ENCODE results near the gene XXYLT1. TPM values are rescaled to one million over a fixed set of nuclear protein-coding genes. Genes with fewer than 3 reads are reported as not detected.

Gene XXYLT1
- total and polyA plus RNA-seq, 2 donors = 12.4 to 18.5 TPM

DNA sequence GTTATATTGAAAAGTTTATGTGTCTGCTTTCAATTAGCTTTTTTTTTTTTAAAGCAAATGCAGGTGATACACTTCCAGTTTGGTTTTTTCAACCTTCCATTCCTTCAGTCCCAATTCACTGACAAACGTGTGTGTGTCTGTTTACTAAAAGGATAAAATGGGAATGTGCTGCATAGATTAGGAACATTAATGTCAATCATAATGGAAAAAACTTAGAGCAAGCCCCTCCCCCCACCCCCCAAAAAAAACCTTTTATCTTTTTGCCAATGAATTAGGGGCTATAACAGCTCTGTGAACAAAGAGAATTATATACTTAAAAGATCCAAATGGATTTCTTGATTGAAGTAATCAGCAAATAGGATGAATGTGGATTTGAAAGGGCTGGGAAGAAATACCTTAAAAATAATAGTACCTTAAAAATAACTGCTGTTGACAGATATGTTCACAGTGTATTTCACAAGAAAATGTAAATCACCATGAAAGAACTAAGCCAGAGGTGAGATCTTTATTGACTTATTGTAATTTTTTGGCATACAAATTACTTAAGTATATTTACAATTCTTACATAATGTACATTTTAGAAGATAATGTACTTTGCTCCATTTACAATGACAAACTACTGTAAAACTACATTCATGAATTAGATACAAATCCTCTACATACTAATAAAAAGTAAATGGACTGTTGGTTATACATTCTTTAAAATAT, 3.5 kb upstream of the XXYLT1 start:
- no peaks in the 10 kb centered on the region for H3K36me3 ChIP-seq (ENCODE audit: insufficient read depth)
- H3K27ac ChIP-seq (ENCODE audit: low read depth) = no peak overlapping the region
- 14% methylated on average over 1 of the region's 1 CpG for WGBS
- no peak overlapping the region for H3K4me3 ChIP-seq (ENCODE audit: low read depth, low read length)
- H3K4me1 ChIP-seq (ENCODE audit: insufficient read depth) = no peaks in the 10 kb centered on the region
- no peak for DNase-seq (ENCODE audit: extremely low spot score)

DNA sequence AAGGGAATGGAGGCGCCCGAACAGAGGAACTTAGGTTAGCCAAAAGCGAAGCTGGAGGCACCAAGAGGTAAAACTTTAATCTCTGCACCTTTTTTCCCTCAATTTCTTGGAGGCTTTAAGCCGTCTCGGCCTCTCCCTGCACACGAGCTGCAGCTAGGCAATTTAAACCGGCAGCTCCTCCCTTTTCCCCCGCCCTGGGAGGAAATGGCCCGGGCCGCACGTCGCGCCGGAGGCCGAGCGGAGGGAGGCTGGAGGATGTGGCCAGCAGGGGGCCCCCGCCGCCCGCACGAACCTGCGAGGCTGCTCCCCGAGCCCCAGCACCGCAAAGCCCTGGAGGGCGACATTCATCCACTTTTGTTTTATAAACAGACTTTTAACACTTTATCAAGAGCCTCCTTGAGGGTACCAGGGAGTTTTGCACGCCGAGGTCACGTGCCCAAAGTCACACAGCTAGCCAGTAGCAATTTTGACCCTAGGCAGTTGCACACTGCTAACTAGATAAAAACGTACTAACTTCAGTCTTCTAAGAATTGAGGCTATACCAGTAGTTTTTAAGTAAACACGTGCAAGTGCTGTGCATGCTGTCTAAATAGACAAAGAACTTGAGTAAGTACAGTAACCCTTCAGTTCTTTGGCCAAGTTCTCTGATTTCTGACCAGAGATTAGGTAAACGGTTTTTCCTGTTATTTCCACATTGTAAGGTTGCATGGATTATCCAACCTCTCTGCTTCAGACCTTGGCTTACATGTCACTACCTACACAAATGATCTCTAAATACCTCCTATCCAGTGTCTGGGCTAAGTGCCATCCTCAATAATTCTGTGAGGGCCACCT, 668 bp upstream of the XXYLT1 start:
- no peak for DNase-seq (ENCODE audit: extremely low spot score)
- Histone ChIP-seq H3K36me3 (ENCODE audit: insufficient read depth) (no peaks in the 10 kb centered on the region), H3K27ac (ENCODE audit: low read depth) (peak overlapping the region; percentile 3), H3K4me1 (ENCODE audit: insufficient read depth) (no peaks in the 10 kb centered on the region), H3K4me3 (ENCODE audit: low read depth, low read length) (peak overlapping the region; percentile 90)
- under 1% methylated on average over 30 of the region's 30 CpGs for WGBS

DNA sequence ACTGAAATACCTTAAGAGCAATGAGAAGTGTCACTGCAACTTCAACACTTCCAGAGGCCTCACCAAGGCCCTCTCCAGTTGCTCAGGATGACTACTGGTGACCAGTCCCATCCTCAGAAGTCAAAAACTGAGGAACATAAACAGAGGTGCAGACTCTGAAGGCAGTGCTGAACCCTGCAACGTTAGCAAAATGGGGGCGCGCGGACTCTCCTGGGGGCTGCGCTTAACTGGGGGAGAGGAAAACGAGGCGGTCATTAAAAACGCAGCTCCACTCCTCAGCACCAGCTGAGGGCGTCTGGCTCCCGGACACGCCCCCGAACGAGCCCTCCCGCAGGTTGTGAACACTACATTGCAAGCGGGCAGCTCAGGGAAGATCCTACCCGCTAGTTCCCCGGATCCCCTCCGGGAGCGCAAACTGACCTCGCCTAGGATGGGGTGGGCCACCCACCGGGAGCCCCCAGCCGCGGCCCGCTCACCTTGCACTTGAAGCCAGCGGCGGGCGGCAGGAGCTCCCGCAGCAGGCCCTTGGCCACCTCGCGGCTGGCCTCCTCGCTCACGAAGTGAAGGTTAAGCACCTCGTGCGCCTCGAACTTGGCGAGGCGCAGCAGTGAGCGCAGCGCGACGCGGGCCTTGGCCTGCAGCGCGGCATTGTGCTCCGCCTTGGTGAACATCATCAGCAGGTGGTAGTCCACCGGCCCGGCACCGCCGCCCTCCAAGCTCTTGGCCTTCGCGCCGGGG, 711 bp downstream of the XXYLT1 start:
- Histone ChIP-seq H3K36me3 (ENCODE audit: insufficient read depth) (no peaks in the 10 kb centered on the region), H3K4me1 (ENCODE audit: insufficient read depth) (no peaks in the 10 kb centered on the region), H3K27ac (ENCODE audit: low read depth) (peak overlapping the region; percentile 56), H3K4me3 (ENCODE audit: low read depth, low read length) (peak overlapping the region; percentile 90)
- no peak for DNase-seq (ENCODE audit: extremely low spot score)
- under 1% methylated on average over 52 of the region's 52 CpGs for WGBS

DNA sequence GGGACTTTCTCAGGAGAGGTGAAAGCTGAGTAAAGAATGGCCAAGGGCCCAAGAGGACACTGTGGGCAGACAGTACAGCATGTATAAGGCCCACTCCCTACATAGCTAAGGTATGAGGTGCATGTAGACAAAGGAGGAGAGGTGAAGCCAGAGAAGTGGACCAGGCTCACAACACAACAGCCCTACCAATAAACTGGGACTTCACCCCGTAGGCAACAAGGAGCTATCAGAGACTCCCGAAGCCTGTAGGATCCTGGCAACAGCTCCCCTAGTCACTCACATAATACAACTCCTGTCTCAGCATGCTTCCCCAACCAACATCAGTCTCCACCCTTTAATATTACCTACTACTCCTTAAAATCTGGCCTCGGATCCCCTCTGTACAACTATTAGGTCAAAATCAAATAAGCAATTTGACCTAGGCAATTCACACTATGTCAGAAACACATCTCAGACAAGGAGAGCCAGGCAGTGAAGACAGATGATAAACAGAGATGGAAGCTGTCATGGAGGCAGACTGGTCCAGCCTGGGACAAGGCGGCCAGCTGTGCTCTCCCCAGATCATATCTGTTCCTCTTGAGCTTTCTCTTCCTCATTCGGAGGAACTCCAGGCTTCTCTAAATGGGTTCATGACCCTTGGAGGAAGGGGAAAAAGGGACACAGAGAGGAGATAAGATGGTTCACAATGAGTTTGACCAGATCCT, 1.4 kb downstream of the XXYLT1 start:
- Histone ChIP-seq H3K36me3 (ENCODE audit: insufficient read depth) (no peaks in the 10 kb centered on the region), H3K4me3 (ENCODE audit: low read depth, low read length) (peak overlapping the region; percentile 90), H3K27ac (ENCODE audit: low read depth) (no peak overlapping the region), H3K4me1 (ENCODE audit: insufficient read depth) (no peaks in the 10 kb centered on the region)
- 61% methylated on average over 5 of the region's 5 CpGs for WGBS
- DNase-seq (ENCODE audit: extremely low spot score) = no peak

DNA sequence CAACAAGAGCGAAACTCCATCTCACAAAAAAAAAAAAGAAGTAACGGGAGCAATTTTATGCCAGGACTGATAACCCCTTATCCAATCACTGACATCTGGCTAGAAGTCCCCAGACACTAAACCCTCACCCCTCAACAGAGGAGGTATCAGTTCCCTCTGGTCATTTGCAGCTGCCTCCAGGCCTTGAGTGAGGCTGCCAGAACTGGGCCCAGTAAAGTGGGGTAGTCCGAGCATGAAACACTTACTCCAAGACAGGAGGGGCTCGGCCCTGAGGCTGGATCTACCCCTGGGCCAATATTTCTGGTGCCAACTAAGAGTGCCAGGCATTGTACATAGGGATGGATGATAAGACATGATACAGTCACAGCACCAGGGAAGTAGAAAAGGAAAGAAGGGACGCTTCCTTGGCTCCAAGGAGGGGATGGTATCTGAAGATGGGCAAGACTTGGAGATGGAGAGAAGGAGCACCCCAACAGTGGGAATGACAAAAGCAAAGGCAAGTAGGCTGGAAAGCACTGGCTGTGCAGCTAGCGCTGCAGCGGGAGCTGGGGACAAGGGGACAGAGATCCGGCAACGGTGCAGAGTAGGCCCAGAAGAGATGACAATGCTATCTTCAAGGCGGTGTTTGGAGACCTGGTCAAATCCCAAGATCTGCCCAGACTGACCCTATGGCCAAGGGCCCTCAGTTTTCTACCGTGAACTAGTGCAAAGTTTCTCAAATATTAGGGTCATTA, 2.2 kb downstream of the XXYLT1 start:
- Histone ChIP-seq H3K36me3 (ENCODE audit: insufficient read depth) (no peaks in the 10 kb centered on the region), H3K27ac (ENCODE audit: low read depth) (no peak overlapping the region), H3K4me3 (ENCODE audit: low read depth, low read length) (no peak overlapping the region), H3K4me1 (ENCODE audit: insufficient read depth) (no peaks in the 10 kb centered on the region)
- 96% methylated on average over 11 of the region's 11 CpGs for WGBS
- no peak for DNase-seq (ENCODE audit: extremely low spot score)

DNA sequence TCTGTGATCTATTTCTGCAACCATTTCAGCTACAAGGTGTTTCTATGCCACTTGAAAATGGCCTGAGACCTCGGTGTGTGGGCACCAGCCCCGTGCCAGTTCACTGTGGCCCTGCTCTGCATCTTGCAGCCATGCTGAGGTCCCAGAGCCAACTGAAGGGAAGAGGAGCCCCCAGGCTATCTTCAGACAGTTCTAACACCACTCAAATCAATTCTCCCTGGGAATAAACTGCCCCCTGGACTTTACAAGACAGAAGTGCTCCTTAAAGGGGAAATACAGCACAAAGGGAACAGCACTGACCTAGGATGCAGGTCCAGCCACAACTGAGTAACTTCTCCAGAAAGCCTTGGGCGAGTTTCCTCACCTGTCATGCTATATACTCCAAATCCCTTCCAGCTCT, 3.9 kb downstream of the XXYLT1 start:
- no peaks in the 10 kb centered on the region for H3K36me3 ChIP-seq (ENCODE audit: insufficient read depth)
- DNase-seq (ENCODE audit: extremely low spot score) = no peak
- no peak overlapping the region for H3K4me3 ChIP-seq (ENCODE audit: low read depth, low read length)
- no peak overlapping the region for H3K27ac ChIP-seq (ENCODE audit: low read depth)
- no peaks in the 10 kb centered on the region for H3K4me1 ChIP-seq (ENCODE audit: insufficient read depth)
- 88% methylated on average over 3 of the region's 3 CpGs for WGBS

DNA sequence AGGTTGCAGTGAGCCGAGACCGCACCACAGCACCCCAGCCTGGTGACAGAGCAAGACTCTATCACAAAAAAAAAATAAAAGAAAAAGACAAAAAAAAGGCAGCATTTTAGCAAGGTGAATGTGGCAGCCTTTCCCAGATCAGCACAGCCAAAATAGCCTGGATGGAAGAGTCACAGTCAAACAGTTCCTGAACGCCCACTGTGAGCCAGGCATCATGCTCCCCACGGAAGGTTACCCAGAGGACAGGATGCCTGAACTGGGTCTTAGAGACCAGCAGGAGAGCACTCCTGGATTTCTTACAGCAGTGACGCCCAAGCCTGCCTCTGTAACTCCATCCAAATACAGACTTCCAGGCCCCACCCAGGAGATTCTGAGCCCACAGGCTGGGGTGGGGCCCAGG, 4.5 kb downstream of the XXYLT1 start:
- no peaks in the 10 kb centered on the region for H3K36me3 ChIP-seq (ENCODE audit: insufficient read depth)
- no peak overlapping the region for H3K4me3 ChIP-seq (ENCODE audit: low read depth, low read length)
- H3K4me1 ChIP-seq (ENCODE audit: insufficient read depth) = no peaks in the 10 kb centered on the region
- 90% methylated on average over 5 of the region's 5 CpGs for WGBS
- DNase-seq (ENCODE audit: extremely low spot score) = no peak
- H3K27ac ChIP-seq (ENCODE audit: low read depth) = no peak overlapping the region

DNA sequence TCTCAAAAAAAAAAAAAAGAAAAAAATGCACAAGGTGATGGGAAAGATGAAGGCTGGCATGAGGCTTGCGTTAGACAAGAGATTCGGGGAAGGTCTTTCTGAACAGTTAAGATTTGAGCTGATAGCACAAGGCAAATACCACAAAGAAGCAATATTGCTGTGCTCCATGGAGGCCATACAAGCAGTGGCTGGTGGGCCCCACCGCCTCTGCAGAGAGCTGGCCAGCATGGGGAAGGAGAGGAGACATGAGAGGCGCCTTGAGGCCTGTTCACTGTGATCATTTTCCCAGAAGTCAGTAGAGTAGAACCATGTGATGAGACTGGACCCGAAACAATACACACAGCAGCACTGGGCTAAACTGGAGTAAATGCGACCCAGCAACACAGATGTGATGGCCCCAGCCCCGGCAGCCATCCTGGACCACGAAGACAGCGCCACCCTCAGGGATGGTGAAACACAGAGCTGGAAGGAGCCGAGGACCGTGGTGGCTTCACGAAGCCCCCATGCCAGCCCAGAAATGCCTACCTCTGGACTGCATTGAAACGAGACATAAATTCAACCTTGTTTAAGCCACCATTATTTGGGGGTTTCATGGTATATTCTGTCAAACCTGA, 5.5 kb downstream of the XXYLT1 start:
- H3K36me3 ChIP-seq (ENCODE audit: insufficient read depth) = no peaks in the 10 kb centered on the region
- no peaks in the 10 kb centered on the region for H3K4me1 ChIP-seq (ENCODE audit: insufficient read depth)
- no peak overlapping the region for H3K27ac ChIP-seq (ENCODE audit: low read depth)
- H3K4me3 ChIP-seq (ENCODE audit: low read depth, low read length) = no peak overlapping the region
- DNase-seq (ENCODE audit: extremely low spot score) = no peak
- 94% methylated on average over 13 of the region's 13 CpGs for WGBS

DNA sequence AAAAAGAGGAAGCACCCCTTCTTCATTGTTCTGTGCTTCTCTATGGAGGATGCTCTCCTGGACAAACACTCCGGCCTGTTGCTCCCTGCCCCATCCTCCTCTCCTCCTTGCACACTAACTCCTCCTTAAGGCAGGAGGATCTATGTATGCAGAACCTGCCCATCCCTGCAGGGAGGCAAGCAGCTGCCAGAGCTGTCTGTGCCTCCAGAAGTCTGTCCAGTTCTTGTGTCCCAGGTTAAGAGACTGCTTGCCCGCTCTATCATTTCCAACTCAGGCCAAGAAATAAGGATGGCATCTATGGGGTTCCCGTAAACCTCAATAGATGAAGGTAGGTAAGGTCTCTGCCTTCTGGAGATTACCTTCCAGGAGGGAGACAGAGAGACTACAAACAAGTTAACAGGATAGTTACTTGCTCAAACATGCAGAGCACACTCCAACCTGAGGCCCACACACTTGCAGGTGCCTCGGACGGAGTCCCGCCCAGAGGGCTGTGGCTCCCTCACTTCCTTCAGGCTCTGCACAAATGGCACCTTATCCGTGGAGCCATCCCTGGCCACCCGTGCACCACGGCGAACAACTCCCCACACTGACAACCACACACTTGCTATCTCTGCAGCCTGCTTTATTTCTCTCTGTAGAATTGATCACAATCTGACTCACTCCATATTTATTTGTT, 6.9 kb downstream of the XXYLT1 start:
- Histone ChIP-seq H3K27ac (ENCODE audit: low read depth) (no peak overlapping the region), H3K4me1 (ENCODE audit: insufficient read depth) (no peaks in the 10 kb centered on the region), H3K36me3 (ENCODE audit: insufficient read depth) (no peaks in the 10 kb centered on the region), H3K4me3 (ENCODE audit: low read depth, low read length) (no peak overlapping the region)
- 85% methylated on average over 10 of the region's 10 CpGs for WGBS
- DNase-seq (ENCODE audit: extremely low spot score) = no peak

DNA sequence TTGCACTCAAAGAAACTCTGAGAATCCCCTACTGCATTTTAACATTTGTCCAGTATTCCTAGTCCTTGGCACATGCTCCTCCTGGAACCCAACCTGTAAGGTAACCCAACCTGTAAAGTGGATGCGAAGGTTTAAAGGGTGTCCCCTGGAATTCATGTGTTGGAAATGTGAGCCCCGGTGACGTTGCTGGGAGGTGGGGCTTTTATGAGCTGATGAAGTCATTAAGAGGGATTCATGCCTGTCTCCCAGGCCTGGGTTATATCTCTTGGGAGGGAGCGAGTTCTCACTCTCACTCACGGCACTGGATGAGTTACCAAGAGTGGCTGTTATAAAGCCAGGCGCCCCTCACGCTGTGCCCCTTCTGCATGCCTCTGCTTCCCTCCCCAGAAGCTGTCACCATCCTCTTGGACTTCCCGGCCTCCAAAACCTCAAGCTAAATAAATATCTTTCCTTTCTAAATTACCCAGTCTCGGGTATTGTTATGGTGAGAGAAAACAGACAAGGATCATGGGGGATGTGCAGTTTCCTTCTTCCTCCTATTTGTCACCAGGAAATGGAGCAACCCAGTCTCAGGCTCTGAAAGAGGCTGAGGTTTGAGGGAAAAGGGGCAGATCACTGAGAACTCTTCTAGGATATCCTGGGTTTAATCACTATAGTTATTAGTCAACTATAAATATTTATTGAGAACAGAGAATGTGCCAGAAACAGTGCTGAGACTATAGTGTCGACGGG, 7.6 kb downstream of the XXYLT1 start:
- no peak overlapping the region for H3K4me3 ChIP-seq (ENCODE audit: low read depth, low read length)
- H3K36me3 ChIP-seq (ENCODE audit: insufficient read depth) = no peaks in the 10 kb centered on the region
- H3K27ac ChIP-seq (ENCODE audit: low read depth) = no peak overlapping the region
- 66% methylated on average over 11 of the region's 11 CpGs for WGBS
- no peaks in the 10 kb centered on the region for H3K4me1 ChIP-seq (ENCODE audit: insufficient read depth)
- DNase-seq (ENCODE audit: extremely low spot score) = no peak

DNA sequence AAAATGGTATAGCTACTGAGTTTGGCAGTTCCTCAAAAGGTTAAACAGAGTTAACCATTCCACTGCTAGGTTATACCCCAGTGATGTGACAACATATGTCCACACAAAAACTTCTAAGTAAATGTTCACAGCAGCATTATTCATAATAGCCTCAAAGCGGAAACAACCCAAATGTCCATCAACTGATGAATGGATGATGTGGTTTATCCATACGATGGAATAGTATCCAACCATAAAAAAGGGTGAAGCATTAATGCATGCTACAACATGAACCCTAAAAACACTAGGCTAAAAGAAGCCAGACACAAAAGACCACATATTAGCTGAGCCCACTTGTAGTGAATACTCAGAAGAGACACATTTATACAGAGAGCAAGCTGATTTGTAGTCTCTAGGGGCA, 9.0 kb downstream of the XXYLT1 start:
- Histone ChIP-seq H3K4me3 (ENCODE audit: low read depth, low read length) (no peak overlapping the region), H3K27ac (ENCODE audit: low read depth) (no peak overlapping the region), H3K4me1 (ENCODE audit: insufficient read depth) (no peaks in the 10 kb centered on the region), H3K36me3 (ENCODE audit: insufficient read depth) (no peaks in the 10 kb centered on the region)
- WGBS = 95% methylated on average over 2 of the region's 2 CpGs
- DNase-seq (ENCODE audit: extremely low spot score) = no peak

All from urinary bladder (tissue), 4 donors.